GM12892 (cell line): ENCODE results near the gene ZNF70.

Source experiments
- POLR2AphosphoS5 ChIP-seq: IDR thresholded peaks from 2 replicates; pipeline ENCODE4 v1.6.1; 2011; ENCODE audit warnings: low read depth, low read length, control low read depth
- TAF1 ChIP-seq: IDR thresholded peaks from 2 replicates; pipeline ENCODE4 v1.6.1; 2011; ENCODE audit warnings: low read depth, mild to moderate bottlenecking, control low read depth, low read length, borderline replicate concordance

DNA sequence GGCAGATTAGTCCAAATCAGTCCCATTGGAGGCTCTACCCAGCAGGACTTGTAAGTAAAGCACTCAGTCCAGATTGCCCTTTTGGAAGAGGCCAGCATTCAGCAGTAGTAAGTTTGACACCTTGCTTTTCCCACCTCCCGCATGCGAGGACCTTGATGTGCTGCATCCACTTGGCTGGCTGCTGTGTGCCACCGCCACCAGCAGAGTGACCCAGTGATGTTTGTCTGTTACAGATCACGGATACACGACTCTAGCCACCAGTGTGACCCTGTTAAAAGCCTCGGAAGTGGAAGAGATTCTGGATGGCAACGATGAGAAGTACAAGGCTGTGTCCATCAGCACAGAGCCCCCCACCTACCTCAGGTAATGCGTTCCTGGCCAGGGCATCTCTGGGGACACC is 42.4 kb upstream of the ZNF70 start:
- TF ChIP-seq TAF1 (no peak), POLR2AphosphoS5 (no peak)
